Suppressor macrophage treated with lipopolysaccharide for 4 hours (primary cell): ENCODE measurements around the gene FGF16.
"Not testable (repeated sequence)": the region's sequence is repeated elsewhere in the genome, so short reads cannot be mapped to it uniquely, and the experiment has no call there.

Experiments used
- DNase-seq: peaks from one replicate; pipeline ENCODE4 v3.0.0-alpha.2; 2020

Gene FGF16

GRCh38 chrX:77446908-77447652 is at the start of gene FGF16:
Gene FGF16 (plus strand): TSS chrX:77447389. CDS start chrX:77447675, 286 bp downstream.
- DNase-seq = peak; percentile 8

- no peak for DNase-seq
Observed at GRCh38 chrX:77398330-77398954, 48.7 kb upstream of the FGF16 start.

- no peak for DNase-seq
Observed at GRCh38 chrX:77404419-77404818, 42.8 kb upstream of the FGF16 start.

- not testable (repeated sequence) for DNase-seq
Observed at GRCh38 chrX:77407821-77408220, 39.4 kb upstream of the FGF16 start.

GRCh38 chrX:77412631-77413030 is 34.6 kb upstream of the FGF16 start:
- no peak for DNase-seq

- no peak for DNase-seq
Observed at GRCh38 chrX:77415161-77415560, 32.0 kb upstream of the FGF16 start.

GRCh38 chrX:77415882-77416281 is 31.3 kb upstream of the FGF16 start:
- no peak for DNase-seq

GRCh38 chrX:77422891-77423648 is 24.1 kb upstream of the FGF16 start:
- DNase-seq = no peak

GRCh38 chrX:77426811-77427210 is 20.4 kb upstream of the FGF16 start:
- DNase-seq = no peak

GRCh38 chrX:77427611-77428010 is 19.6 kb upstream of the FGF16 start:
- DNase-seq = no peak

GRCh38 chrX:77428551-77428950 is 18.6 kb upstream of the FGF16 start:
- DNase-seq = no peak

- peak; percentile 20 for DNase-seq
Observed at GRCh38 chrX:77431227-77431626, 16.0 kb upstream of the FGF16 start.

- DNase-seq = no peak
Observed at GRCh38 chrX:77433001-77433400, 14.2 kb upstream of the FGF16 start.

GRCh38 chrX:77434962-77435361 is 12.2 kb upstream of the FGF16 start:
- DNase-seq = no peak

GRCh38 chrX:77436271-77436670 is 10.9 kb upstream of the FGF16 start:
- DNase-seq = no peak

GRCh38 chrX:77436682-77437081 is 10.5 kb upstream of the FGF16 start:
- DNase-seq = peak; percentile 34

- no peak for DNase-seq
Observed at GRCh38 chrX:77440330-77440729, 6.9 kb upstream of the FGF16 start.

GRCh38 chrX:77441033-77441432 is 6.2 kb upstream of the FGF16 start:
- no peak for DNase-seq

GRCh38 chrX:77441479-77441878 is 5.7 kb upstream of the FGF16 start:
- no peak for DNase-seq

GRCh38 chrX:77442728-77443127 is 4.5 kb upstream of the FGF16 start:
- DNase-seq = no peak

GRCh38 chrX:77444075-77444474 is 3.1 kb upstream of the FGF16 start:
- DNase-seq = peak; percentile 26

GRCh38 chrX:77444545-77444944 is 2.6 kb upstream of the FGF16 start:
- DNase-seq = no peak

- DNase-seq = no peak
Observed at GRCh38 chrX:77446029-77446585, 1.1 kb upstream of the FGF16 start.
